GM23338 (cell line): ENCODE results near the gene GPRC5D. TPM values are rescaled to one million over a fixed set of nuclear protein-coding genes. Genes with fewer than 3 reads are reported as not detected.

Source experiments
- CREB1 ChIP-seq: fragments of 250-450 bp; sonication (Bioruptor Pico); IDR thresholded peaks from 2 replicates; pipeline ENCODE4 v1.5.0; 2020; ENCODE audit warnings: low read depth, mild to moderate bottlenecking, moderate library complexity
- ETS1 ChIP-seq: IDR thresholded peaks from 2 replicates; pipeline ENCODE4 v1.6.1; 2016; ENCODE audit warnings: antibody characterized with exemption
- EZH2 ChIP-seq: fragments of 200-600 bp; sonication (generic); IDR thresholded peaks from one replicate; pipeline ENCODE4 v1.8.0; 2017; ENCODE audit warnings: antibody characterized with exemption, mild to moderate bottlenecking, low read depth; ENCODE audit not compliant: unreplicated experiment
- JUNB ChIP-seq: IDR thresholded peaks from one replicate; pipeline ENCODE4 v1.6.1; 2016; ENCODE audit warnings: antibody characterized with exemption; ENCODE audit not compliant: unreplicated experiment
- POLR2AphosphoS5 ChIP-seq: IDR thresholded peaks from 2 replicates; pipeline ENCODE4 v1.6.1; 2016; ENCODE audit warnings: antibody characterized with exemption, low read depth
- STAT1 ChIP-seq: IDR thresholded peaks from one replicate; pipeline ENCODE4 v1.6.1; 2016; ENCODE audit warnings: antibody characterized with exemption; ENCODE audit not compliant: unreplicated experiment
- ZNF114 ChIP-seq: fragments of 250-450 bp; sonication (Bioruptor Pico); IDR thresholded peaks from 2 replicates; pipeline ENCODE4 v1.5.0; 2020; ENCODE audit warnings: mild to moderate bottlenecking, moderate library complexity
- ZNF331 ChIP-seq: fragments of 250-450 bp; sonication (Bioruptor Pico); IDR thresholded peaks from 2 replicates; pipeline ENCODE4 v1.5.0; 2020; ENCODE audit warnings: low read depth, mild to moderate bottlenecking, moderate library complexity
- polyA plus RNA-seq: library from polyadenylated mRNA; unstranded; fragments of >200 nt; fragmentation: Nextera tagmentation; extraction: Ambion mirVana; gene quantifications from 2 replicates; pipeline ENCODE4 v1.2.1, GENCODE V29; 2016
- total RNA-seq: library from RNA; depleted of rRNA; stranded (reverse); fragments of >200 nt; shearing (Covaris generic); gene quantifications from 2 replicates; pipeline ENCODE4 v1.2.3, GENCODE V29; 2014
- TF ChIP-seq, protein P1 (sequence below): fragments of 250-450 bp; sonication (Bioruptor Pico); IDR thresholded peaks from 2 replicates; pipeline ENCODE4 v1.5.0; 2020; ENCODE audit warnings: mild to moderate bottlenecking, moderate library complexity
- TF ChIP-seq, protein P2 (sequence below), 2 experiments: fragments of 200-600 bp in 1 of 2; sonication (generic) in 1 of 2; conservative IDR thresholded peaks; 2 replicates each; pipeline versions ENCODE4 v1.5.1 to v1.6.1; 2016 to 2017; ENCODE audit warnings: antibody characterized with exemption in 2 of 2, low read depth in 2 of 2, mild to moderate bottlenecking in 2 of 2, moderate library complexity in 1 of 2

GPRC5D gene
- total and polyA plus RNA-seq, 2 experiments from 2014 or later = not detected

DNA sequence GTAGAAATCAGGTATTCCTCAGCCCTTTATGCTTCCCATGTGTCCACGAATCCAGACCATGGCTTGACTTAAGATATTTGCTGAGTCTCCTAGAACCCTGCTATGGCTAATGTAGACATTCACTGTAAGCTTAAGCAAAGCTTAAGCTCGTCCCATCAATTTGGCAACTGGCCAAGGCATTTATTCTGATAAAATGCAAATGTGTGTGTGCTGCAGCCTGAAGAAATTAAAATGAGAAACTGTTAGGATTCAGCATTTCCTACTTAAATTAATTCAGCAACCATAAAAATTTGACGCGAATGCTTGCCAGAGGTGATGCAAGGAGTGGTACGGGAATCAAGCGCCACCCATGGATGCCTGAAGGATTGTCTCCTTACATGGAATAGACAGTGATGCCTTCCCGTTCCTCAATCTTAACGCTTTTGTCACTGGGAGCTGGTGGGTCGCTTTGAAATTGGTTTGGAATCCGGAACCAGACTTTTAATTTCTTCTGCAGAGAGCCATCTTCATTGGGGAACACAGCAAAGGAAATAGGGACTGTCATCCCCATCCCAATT lies 34.9 kb upstream of the GPRC5D start (continued):
- TF ChIP-seq, protein P1, sequence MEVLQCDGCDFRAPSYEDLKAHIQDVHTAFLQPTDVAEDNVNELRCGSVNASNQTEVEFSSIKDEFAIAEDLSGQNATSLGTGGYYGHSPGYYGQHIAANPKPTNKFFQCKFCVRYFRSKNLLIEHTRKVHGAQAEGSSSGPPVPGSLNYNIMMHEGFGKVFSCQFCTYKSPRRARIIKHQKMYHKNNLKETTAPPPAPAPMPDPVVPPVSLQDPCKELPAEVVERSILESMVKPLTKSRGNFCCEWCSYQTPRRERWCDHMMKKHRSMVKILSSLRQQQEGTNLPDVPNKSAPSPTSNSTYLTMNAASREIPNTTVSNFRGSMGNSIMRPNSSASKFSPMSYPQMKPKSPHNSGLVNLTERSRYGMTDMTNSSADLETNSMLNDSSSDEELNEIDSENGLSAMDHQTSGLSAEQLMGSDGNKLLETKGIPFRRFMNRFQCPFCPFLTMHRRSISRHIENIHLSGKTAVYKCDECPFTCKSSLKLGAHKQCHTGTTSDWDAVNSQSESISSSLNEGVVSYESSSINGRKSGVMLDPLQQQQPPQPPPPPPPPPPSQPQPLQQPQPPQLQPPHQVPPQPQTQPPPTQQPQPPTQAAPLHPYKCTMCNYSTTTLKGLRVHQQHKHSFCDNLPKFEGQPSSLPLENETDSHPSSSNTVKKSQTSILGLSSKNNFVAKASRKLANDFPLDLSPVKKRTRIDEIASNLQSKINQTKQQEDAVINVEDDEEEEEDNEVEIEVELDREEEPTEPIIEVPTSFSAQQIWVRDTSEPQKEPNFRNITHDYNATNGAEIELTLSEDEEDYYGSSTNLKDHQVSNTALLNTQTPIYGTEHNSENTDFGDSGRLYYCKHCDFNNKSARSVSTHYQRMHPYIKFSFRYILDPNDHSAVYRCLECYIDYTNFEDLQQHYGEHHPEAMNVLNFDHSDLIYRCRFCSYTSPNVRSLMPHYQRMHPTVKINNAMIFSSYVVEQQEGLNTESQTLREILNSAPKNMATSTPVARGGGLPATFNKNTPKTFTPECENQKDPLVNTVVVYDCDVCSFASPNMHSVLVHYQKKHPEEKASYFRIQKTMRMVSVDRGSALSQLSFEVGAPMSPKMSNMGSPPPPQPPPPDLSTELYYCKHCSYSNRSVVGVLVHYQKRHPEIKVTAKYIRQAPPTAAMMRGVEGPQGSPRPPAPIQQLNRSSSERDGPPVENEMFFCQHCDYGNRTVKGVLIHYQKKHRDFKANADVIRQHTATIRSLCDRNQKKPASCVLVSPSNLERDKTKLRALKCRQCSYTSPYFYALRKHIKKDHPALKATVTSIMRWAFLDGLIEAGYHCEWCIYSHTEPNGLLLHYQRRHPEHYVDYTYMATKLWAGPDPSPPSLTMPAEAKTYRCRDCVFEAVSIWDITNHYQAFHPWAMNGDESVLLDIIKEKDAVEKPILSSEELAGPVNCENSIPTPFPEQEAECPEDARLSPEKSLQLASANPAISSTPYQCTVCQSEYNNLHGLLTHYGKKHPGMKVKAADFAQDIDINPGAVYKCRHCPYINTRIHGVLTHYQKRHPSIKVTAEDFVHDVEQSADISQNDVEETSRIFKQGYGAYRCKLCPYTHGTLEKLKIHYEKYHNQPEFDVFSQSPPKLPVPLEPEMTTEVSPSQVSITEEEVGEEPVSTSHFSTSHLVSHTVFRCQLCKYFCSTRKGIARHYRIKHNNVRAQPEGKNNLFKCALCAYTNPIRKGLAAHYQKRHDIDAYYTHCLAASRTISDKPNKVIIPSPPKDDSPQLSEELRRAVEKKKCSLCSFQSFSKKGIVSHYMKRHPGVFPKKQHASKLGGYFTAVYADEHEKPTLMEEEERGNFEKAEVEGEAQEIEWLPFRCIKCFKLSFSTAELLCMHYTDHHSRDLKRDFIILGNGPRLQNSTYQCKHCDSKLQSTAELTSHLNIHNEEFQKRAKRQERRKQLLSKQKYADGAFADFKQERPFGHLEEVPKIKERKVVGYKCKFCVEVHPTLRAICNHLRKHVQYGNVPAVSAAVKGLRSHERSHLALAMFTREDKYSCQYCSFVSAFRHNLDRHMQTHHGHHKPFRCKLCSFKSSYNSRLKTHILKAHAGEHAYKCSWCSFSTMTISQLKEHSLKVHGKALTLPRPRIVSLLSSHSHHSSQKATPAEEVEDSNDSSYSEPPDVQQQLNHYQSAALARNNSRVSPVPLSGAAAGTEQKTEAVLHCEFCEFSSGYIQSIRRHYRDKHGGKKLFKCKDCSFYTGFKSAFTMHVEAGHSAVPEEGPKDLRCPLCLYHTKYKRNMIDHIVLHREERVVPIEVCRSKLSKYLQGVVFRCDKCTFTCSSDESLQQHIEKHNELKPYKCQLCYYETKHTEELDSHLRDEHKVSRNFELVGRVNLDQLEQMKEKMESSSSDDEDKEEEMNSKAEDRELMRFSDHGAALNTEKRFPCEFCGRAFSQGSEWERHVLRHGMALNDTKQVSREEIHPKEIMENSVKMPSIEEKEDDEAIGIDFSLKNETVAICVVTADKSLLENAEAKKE (CRISPR knock-in tag) = no peak
- TF ChIP-seq ZNF331 = no peak
- TF ChIP-seq EZH2 = no peak
- TF ChIP-seq ETS1 = no peak
- no peak for TF ChIP-seq JUNB
- TF ChIP-seq CREB1 (CRISPR knock-in tag) = no peak
- no peak for TF ChIP-seq STAT1
- no peak for TF ChIP-seq POLR2AphosphoS5
- TF ChIP-seq, protein P2, sequence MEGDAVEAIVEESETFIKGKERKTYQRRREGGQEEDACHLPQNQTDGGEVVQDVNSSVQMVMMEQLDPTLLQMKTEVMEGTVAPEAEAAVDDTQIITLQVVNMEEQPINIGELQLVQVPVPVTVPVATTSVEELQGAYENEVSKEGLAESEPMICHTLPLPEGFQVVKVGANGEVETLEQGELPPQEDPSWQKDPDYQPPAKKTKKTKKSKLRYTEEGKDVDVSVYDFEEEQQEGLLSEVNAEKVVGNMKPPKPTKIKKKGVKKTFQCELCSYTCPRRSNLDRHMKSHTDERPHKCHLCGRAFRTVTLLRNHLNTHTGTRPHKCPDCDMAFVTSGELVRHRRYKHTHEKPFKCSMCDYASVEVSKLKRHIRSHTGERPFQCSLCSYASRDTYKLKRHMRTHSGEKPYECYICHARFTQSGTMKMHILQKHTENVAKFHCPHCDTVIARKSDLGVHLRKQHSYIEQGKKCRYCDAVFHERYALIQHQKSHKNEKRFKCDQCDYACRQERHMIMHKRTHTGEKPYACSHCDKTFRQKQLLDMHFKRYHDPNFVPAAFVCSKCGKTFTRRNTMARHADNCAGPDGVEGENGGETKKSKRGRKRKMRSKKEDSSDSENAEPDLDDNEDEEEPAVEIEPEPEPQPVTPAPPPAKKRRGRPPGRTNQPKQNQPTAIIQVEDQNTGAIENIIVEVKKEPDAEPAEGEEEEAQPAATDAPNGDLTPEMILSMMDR (conservative IDR thresholded peaks at IDR 0.05; ENCODE audit: low read depth in 2 of 2) = no peak
- TF ChIP-seq ZNF114 (CRISPR knock-in tag) = no peak
